ENCODE data around the gene UBE2Q2.
"Not testable (repeated sequence)": the region's sequence is repeated elsewhere in the genome, so short reads cannot be mapped to it uniquely, and the experiment has no call there.

The UBE2Q2 gene

GRCh38 chr15:75827691-75828090, 15.6 kb upstream of the UBE2Q2 start:
- no peak for DNase-seq

- no peak for DNase-seq
These were observed 14.8 kb upstream of the UBE2Q2 start for GRCh38 chr15:75828429-75828828.

- no peak for DNase-seq
These were observed 12.1 kb upstream of the UBE2Q2 start for GRCh38 chr15:75830910-75831805.

GRCh38 chr15:75831806-75832102, 11.5 kb upstream of the UBE2Q2 start:
- no peak for DNase-seq

DNA sequence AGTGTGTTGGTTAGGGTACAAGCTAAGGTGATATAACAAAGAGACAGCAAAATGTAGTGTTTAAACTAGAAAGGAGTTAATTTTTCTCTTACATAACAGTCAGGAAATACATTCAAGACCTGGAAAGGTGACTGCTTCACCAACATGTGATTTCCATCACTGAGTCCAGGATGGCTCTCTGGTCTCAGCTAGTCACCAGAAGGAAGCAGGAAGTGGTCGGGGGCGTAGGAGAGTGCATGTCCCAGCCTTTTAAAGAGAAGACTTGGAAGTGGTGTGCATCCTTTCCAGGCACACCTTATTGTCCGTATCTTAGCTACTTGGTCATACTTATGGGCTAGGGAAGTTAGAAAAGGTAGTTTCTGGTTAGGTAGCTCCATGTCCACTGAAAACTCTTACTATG, 11.1 kb upstream of the UBE2Q2 start:
- DNase-seq = no peak

DNA sequence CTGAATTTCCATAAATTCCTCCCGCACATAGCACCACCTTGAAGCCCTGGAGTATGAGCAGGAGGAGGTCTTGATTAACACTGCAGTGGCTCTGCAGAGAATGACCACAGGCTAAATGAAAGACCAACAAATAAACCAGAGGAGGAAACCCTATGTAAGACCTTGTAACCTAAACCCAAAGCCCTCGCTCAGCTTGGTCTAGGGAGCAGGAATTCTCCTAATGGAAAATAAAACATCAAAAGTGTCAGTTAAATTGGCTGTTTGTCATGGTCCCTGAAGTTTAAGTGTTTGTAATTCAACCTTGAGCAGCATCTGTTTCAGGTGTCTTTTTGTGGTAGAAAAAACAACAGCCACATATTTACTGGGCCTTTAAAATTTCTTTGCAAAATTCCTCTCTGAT, 9.2 kb upstream of the UBE2Q2 start:
- DNase-seq = no peak

DNA sequence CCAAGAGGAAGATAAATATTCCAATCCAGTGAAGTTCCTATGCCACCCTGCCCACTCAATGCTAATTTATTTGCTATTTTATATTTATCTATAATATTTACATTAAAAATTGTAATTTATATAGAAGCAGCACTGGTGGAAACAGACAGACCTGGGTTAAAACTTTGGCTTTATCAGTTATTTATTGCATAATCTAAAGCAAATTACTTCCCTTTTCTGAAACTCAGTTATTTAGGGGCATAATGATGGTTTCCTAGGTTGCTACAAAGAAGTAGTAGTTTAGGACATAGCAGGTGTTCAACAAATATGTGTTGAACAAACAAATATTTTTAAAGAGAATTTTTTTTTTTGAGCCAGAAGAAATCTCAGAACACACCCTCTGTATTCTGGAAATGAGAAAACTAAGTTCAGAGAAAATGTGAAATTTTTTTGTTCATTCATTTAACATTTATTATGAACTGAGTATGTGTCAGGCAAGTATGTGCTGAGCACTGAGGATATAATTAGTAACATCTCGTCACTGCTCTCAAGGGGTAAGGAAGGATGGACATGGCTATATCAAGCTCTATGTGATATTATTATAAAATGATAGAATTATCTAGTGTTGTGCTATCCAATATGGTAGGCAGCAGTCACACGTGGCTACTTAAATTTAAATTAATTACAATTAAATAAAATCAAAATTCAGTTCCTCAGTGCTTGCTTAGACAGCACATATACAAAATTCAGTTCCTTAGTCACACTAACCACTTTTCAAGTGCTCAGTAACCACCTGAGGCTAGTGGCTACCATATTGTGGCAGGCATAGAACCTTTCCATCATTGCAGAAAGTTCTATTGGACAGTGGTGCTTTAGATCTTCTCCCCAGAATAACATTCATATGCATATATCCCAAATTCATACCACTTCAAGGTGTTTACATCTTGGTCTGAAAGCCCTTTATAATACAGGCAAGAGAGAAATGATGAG, 7.0 kb upstream of the UBE2Q2 start:
- DNase-seq = no peak

DNA sequence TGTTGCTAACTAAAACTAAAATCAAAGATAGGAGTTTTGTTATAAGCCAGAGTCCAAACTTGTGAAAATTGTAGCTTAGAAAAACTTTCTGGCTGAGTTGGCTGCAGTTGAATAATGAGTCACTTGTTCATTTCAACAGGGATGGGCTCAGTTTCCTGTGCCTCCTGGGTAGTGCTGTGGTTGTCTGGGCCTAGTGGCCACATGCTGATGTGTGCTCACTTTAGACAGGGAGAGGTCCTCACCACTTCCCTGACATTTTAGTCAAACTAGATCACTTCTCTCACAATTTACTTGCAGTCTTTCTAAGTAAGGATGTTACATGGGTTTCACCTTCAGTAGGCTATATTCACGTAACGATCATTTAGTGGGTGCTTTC, 6.3 kb upstream of the UBE2Q2 start:
- peak; percentile 23 to 28 for DNase-seq

- DNase-seq = no peak
These were observed 2.6 kb upstream of the UBE2Q2 start for GRCh38 chr15:75840659-75841058.

GRCh38 chr15:75841626-75842025, 1.6 kb upstream of the UBE2Q2 start:
- DNase-seq = no peak

- DNase-seq = peak; percentile 45 to 48
These were observed 683 bp downstream of the UBE2Q2 start for GRCh38 chr15:75843678-75844581.

DNA sequence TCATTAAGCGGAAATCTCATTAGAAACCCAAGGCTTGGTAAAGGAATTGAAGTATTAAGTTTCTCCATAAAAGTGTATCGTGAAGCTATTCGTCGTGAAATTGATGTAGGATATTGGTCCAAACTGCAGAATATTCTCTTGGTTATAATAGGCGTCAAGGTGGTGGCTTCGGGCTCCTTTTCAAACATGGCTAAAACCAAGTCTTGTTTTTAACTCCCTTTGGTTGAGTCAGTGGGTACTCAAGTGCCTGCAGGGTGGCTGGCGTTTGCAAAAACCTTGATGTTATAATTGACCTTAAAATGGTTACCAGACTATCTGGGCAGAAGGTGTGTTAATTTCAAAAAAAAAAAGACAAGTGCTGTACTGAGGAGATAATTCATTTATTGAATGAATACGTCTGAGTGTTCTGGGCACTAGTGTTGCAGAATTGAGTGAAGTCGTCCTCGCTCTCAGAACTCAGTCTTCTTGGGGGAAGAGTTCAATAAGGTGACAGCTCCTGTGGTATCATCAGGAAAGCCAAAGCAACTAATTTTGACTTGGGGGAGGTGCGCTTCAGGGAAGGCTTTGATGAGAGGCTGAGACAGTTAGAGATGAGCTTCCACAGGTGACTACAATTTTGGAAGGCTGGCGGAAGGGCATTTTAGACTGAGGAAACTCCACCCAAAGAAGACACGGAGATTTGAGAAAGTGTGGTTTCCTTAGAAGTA, 1.5 kb downstream of the UBE2Q2 start:
- peak in 1 of 2 donors; percentile 15 for DNase-seq

DNA sequence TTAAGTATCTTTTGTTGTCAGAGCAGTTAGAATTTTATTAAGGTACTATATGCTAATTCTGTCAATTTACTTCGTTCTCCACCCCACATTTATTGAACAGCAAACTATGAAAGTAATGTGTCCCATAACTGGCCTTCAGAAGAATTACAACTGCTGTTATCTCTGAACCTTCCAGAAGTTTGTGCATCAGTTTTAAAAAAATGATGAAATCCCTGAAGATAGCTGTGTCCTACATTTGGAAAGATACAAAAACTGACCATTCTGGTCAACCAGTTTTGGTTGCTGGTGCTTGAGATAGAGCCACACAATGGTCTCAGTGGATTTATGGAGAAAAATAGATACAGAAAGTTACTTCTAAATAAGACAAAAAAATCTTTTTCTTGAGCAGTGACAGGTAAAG, 5.9 kb downstream of the UBE2Q2 start:
- DNase-seq = no peak

- no peak for DNase-seq
These were observed 7.5 kb downstream of the UBE2Q2 start for GRCh38 chr15:75850708-75851107.

DNA sequence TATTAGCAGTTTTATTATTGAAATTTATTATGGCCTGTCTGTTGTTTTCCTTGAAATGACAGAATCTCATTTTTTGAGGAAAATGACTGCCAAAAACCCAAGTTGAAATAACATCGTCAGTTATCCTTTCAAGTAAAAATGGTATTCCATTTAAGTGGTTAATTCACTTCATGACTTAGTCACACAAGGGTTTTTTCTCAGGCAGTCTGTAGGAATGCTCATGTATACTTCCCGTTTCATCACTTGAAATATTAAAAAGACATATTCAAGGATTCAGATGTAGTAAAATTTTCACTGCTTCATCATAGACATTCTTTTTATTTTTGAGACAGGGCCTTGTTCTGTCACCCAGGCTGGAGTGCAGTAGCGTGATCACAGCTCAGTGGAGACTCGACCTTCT, 8.3 kb downstream of the UBE2Q2 start:
- not testable (repeated sequence) for DNase-seq

DNA sequence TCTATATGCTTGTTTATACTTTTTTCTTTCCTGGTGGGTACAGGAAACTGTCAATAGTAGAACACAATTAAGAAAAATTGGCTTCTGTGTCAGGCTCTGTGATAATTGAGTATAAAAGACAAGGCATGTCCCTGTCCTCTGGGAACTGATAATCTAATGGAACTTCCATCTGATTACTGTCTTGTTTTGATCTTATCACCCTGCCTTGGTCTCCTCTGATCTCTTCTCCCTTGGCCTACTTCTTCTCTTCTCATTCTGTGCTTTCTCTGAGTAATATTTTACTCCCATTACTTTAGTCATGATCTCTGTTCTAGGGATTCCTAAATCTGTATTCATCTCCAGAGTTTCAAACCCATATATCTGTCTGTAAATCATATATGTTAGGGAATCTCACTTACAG, 14.6 kb downstream of the UBE2Q2 start:
- DNase-seq = no peak

DNA sequence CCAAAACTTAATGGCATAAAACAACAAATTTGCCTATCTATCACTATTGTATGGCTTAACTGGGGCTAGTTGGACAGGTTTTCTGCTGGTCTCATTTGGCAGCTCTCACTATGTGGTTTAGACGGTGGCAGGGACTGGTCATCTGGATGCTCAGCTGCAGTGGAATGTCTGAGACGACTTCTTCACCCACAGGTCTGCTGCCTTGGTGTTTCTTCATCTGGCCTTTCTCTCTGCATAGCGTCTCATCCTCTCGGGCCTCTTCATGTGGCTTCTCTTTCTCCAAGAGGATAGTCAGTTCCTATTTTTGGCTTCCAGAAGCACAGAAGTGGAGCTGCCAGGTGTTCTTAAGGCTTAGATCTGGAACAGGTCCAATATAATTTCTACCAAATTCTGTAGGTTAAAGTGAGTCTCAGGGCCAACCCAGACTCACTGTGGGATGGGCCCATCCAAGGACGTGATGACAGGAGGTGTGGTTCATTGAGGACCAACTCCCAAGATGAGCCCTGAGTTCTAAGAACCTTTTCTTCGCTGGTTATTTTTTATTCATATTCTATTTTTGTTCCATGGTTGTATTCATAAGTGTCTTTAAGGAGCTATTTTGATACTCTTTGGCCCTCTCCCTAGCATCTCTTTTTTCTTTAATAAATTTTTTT, 18.6 kb downstream of the UBE2Q2 start:
- DNase-seq = no peak

- DNase-seq = no peak
These were observed 19.5 kb downstream of the UBE2Q2 start for GRCh38 chr15:75862796-75863195.

GRCh38 chr15:75864213-75865059, 21.2 kb downstream of the UBE2Q2 start:
- DNase-seq = no peak

- DNase-seq = not testable (repeated sequence)
These were observed 22.8 kb downstream of the UBE2Q2 start for GRCh38 chr15:75866045-75866444.

GRCh38 chr15:75866916-75867315, 23.7 kb downstream of the UBE2Q2 start:
- no peak for DNase-seq
